ENCODE measurements around the gene OR51A7.

OR51A7 gene

DNA sequence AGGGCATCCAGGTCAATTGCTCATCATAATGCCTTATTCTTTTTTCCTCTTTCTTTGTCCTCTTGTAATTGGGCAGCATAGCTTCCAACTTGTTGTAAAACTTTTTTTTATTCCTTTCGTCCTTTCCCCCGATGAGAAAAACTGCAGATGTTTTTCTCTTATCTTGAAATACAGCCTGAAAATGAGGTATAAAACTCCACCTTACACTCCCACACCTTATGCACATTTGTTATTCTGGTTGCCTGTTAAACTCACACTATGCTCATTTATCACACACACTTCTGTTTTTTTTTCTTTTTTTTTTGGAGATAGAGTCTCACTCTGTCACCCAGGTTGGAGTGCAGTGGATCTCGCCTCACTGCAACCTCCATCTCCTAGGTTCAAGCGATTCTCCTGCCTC lies 53.8 kb downstream of the OR51A7 start:
- no peak for DNase-seq
